ENCODE data around the gene ADD2. TPM values are rescaled to one million over a fixed set of nuclear protein-coding genes. Genes with fewer than 3 reads are reported as not detected.

The ADD2 gene
- total RNA-seq, 4 donors from 2014 or later = 3.2 to 4.8 (median 4.3) TPM

GRCh38 chr2:70687461-70687795 is 80.6 kb downstream of the ADD2 start:
- DNase-seq (ENCODE audit: low spot score) (no peak), ATAC-seq (ENCODE audit: low FRiP score) (no peak)
- no peak for TF ChIP-seq CTCF (IDR thresholded peaks at IDR 0.05)

GRCh38 chr2:70686577-70687460 is 81.2 kb downstream of the ADD2 start:
- ATAC-seq (ENCODE audit: low FRiP score) (peak; percentile 51), DNase-seq (ENCODE audit: low spot score) (no peak)
- TF ChIP-seq CTCF (IDR thresholded peaks at IDR 0.05) = no peak

- ATAC-seq (ENCODE audit: low FRiP score) (no peak), DNase-seq (ENCODE audit: low spot score) (no peak)
- TF ChIP-seq CTCF (IDR thresholded peaks at IDR 0.05) = no peak
These were observed 82.2 kb downstream of the ADD2 start for GRCh38 chr2:70685771-70686171.

- ATAC-seq (ENCODE audit: low FRiP score) (no peak), DNase-seq (ENCODE audit: low spot score) (no peak)
- TF ChIP-seq CTCF (IDR thresholded peaks at IDR 0.05) = no peak
These were observed 83.0 kb downstream of the ADD2 start for GRCh38 chr2:70684846-70685622.

- ATAC-seq (ENCODE audit: low FRiP score) (no peak), DNase-seq (ENCODE audit: low spot score) (no peak)
- TF ChIP-seq CTCF (IDR thresholded peaks at IDR 0.05) = no peak
These were observed 84.5 kb downstream of the ADD2 start for GRCh38 chr2:70683455-70683854.

GRCh38 chr2:70680735-70681134 is 87.3 kb downstream of the ADD2 start:
- no peak for TF ChIP-seq CTCF (IDR thresholded peaks at IDR 0.05)
- ATAC-seq (ENCODE audit: low FRiP score) (no peak), DNase-seq (ENCODE audit: low spot score) (no peak)

Data from omental fat pad (tissue), 4 donors.